Calu3 (cell line): ENCODE data around the gene POU6F1. TPM values are rescaled to one million over a fixed set of nuclear protein-coding genes. Genes with fewer than 3 reads are reported as not detected.

Source experiments
- BruUV-seq: library from RNA; stranded (reverse); fragments of 400-500 nt; replicated peaks from 2 replicates; lab custom pipeline; 2021; lab: Mats Ljungman, UMichigan
- CTCF ChIA-PET: fragments of 300-600 bp; sonication (Branson Sonifier 250); formaldehyde crosslinking; loops from one replicate; lab custom pipeline; 2022; ENCODE audit warnings: antibody characterized with exemption; lab: Charles Lee
- DNase-seq: peaks from one replicate; pipeline ENCODE4 v3.0.0; 2022
- H3K27ac Mint-ChIP-seq: one replicate; pipeline ENCODE4 v1.8.0; 2022; ENCODE audit warnings: mixed read lengths; ENCODE audit not compliant: unreplicated experiment
- H3K27me3 Mint-ChIP-seq: one replicate; pipeline ENCODE4 v1.8.0; 2022; ENCODE audit warnings: mixed read lengths; ENCODE audit not compliant: unreplicated experiment
- H3K36me3 Mint-ChIP-seq: one replicate; pipeline ENCODE4 v1.8.0; 2022; ENCODE audit warnings: mild to moderate bottlenecking, moderate library complexity, mixed read lengths; ENCODE audit not compliant: insufficient read depth, unreplicated experiment
- H3K4me1 Mint-ChIP-seq: one replicate; pipeline ENCODE4 v1.8.0; 2022; ENCODE audit warnings: mild to moderate bottlenecking, low read depth, mixed read lengths; ENCODE audit not compliant: unreplicated experiment
- H3K4me3 Mint-ChIP-seq: one replicate; pipeline ENCODE4 v1.8.0; 2022; ENCODE audit warnings: mild to moderate bottlenecking, low read depth, moderate library complexity, mixed read lengths; ENCODE audit not compliant: unreplicated experiment
- H3K9me3 Mint-ChIP-seq: one replicate; pipeline ENCODE4 v1.8.0; 2022; ENCODE audit warnings: low read depth, mixed read lengths; ENCODE audit not compliant: unreplicated experiment
- intact Hi-C: fragments of 100-400 bp; cut with micrococcal nuclease; formaldehyde crosslinking; loops from one replicate; pipeline ENCODE4 v1.10.0; 2022; ENCODE audit not compliant: unreplicated experiment
- total RNA-seq: library from RNA; stranded (reverse); gene quantifications from 2 replicates; pipeline ENCODE4 v1.2.3, GENCODE V29; 2022
- TF ChIP-seq, protein P1 (sequence below): fragments of 200-600 bp; IDR thresholded peaks from one replicate; pipeline ENCODE4 v1.8.0; 2022; ENCODE audit warnings: antibody characterized with exemption; ENCODE audit not compliant: unreplicated experiment

Gene POU6F1
- total RNA-seq, 1 experiment from 2014 or later: 2.5 TPM

DNA sequence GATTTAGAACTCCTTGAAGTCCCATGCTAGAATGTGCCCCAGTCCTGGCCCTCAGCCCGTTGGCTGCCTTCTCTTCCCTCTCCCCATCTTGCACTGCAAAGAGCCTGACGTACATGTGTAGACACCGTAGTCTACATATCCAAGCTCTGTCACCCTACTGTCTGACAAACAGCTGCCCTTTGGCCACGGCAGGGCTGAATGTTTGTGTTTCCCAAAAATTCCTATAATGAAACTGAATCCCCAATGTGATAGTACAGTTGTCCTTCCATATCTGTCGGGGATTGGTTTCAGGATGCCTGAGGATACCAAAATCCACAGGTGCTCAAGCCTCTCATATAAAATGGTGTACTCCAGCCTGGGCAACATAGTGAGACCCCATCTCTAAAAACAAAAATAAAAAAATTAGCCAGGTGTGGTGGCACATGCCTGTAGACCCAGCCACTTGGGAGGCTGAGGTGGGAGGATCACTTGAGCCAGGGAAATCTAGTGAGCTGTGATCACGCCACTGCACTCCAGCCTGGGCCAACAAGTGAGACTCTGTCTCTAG lies 32.6 kb downstream of the POU6F1 start:
- no peak overlapping the region for H3K4me3 Mint-ChIP-seq
- CTCF ChIA-PET: no interaction called here
- TF ChIP-seq, protein P1, sequence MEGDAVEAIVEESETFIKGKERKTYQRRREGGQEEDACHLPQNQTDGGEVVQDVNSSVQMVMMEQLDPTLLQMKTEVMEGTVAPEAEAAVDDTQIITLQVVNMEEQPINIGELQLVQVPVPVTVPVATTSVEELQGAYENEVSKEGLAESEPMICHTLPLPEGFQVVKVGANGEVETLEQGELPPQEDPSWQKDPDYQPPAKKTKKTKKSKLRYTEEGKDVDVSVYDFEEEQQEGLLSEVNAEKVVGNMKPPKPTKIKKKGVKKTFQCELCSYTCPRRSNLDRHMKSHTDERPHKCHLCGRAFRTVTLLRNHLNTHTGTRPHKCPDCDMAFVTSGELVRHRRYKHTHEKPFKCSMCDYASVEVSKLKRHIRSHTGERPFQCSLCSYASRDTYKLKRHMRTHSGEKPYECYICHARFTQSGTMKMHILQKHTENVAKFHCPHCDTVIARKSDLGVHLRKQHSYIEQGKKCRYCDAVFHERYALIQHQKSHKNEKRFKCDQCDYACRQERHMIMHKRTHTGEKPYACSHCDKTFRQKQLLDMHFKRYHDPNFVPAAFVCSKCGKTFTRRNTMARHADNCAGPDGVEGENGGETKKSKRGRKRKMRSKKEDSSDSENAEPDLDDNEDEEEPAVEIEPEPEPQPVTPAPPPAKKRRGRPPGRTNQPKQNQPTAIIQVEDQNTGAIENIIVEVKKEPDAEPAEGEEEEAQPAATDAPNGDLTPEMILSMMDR: no peak
- H3K4me1 Mint-ChIP-seq: peaks cover 6% of the 10 kb centered on the region
- no peaks in the 10 kb centered on the region for H3K36me3 Mint-ChIP-seq
- no TSS peak for BruUV-seq
- no peak for DNase-seq
- no peaks in the 10 kb centered on the region for H3K9me3 Mint-ChIP-seq
- H3K27me3 Mint-ChIP-seq: peaks cover 8% of the 10 kb centered on the region
- H3K27ac Mint-ChIP-seq: no peak overlapping the region
- intact Hi-C loops: no loop called here

DNA sequence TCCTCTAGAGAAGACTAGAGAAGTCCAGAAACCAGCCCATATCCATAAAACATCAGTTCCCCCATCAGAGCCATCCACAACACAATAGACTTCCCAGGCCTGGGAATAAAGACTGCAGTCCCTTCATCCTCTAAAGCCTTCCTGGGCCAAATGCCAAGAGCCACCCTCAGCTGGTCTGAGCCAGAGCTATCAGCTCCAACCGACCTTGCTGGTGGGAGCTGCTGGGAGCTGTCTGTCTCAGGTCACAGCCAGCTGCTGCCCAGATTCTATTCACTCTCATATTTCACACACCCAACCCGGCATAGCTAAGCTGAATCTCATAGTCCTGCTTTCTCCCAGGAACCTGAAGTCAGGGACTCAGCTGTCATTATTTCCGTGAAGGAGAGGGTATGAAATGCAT lies 34.0 kb downstream of the POU6F1 start:
- no peak for DNase-seq
- no peak overlapping the region for H3K27ac Mint-ChIP-seq
- H3K27me3 Mint-ChIP-seq: peaks cover 8% of the 10 kb centered on the region
- H3K4me3 Mint-ChIP-seq: no peak overlapping the region
- peaks cover 6% of the 10 kb centered on the region for H3K4me1 Mint-ChIP-seq
- H3K36me3 Mint-ChIP-seq: no peaks in the 10 kb centered on the region
- TF ChIP-seq, protein P1: no peak
- H3K9me3 Mint-ChIP-seq: no peaks in the 10 kb centered on the region
- CTCF ChIA-PET: interaction anchor here (0.6 kb wide), 1 partner anchor 260 kb away, joined by 3 read pairs; no protein-coding TSS in a partner anchor
- intact Hi-C loops: no loop called here
- no TSS peak for BruUV-seq

DNA sequence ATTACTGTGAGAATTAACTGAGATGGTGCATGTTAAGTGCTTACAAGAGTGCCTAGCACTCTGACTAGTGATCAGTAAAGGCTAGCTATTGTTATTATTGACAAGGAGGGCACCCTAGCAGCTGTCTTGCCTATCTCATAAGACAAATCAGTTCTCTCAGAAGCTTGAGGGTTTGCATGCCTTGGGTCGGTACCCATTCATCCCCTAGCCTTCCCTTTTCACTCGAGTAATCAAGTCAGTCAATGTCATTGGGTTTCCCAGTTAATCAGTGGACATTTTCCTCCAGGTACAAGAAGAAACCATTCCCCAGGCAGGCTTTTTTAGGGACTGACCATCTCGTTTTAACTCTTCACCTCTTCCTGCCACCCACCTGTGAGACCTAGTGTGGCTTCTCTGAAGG lies 34.5 kb downstream of the POU6F1 start:
- TF ChIP-seq, protein P1: no peak
- intact Hi-C loops: no loop called here
- H3K9me3 Mint-ChIP-seq: no peaks in the 10 kb centered on the region
- no peak for DNase-seq
- CTCF ChIA-PET: interaction anchor here (0.6 kb wide), 1 partner anchor 260 kb away, joined by 3 read pairs; no protein-coding TSS in a partner anchor
- peaks cover 8% of the 10 kb centered on the region for H3K27me3 Mint-ChIP-seq
- no peak overlapping the region for H3K27ac Mint-ChIP-seq
- H3K4me1 Mint-ChIP-seq: peaks cover 6% of the 10 kb centered on the region
- no peaks in the 10 kb centered on the region for H3K36me3 Mint-ChIP-seq
- no peak overlapping the region for H3K4me3 Mint-ChIP-seq
- BruUV-seq: no TSS peak

DNA sequence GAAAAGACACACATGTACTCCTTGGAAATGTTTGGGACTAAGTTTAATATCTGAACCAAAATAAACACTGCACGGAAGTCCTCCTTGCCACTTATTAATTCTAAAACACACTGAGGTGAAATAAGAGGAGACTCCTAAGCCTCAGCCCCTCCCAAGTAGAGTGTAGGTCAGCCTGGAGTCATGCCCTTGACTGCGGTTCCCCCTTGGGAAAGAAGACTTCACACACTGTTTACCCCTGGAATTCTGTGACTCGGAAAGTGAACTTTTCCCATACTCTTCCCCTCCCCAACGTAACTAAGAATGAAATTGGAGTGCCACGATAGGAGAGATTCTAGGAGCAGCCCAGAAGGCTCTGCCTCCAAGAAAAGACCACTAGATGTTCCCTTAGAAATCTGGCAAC lies 36.3 kb downstream of the POU6F1 start:
- H3K27me3 Mint-ChIP-seq: peaks cover 8% of the 10 kb centered on the region
- peaks cover 6% of the 10 kb centered on the region for H3K4me1 Mint-ChIP-seq
- CTCF ChIA-PET: no interaction called here
- BruUV-seq: no TSS peak
- H3K27ac Mint-ChIP-seq: no peak overlapping the region
- H3K9me3 Mint-ChIP-seq: no peaks in the 10 kb centered on the region
- no peak overlapping the region for H3K4me3 Mint-ChIP-seq
- no peaks in the 10 kb centered on the region for H3K36me3 Mint-ChIP-seq
- no peak for DNase-seq
- TF ChIP-seq, protein P1: no peak
- intact Hi-C loops: no loop called here
